Lung (tissue), 16 donors: ENCODE data around the gene SPPL2C. TPM values are rescaled to one million over a fixed set of nuclear protein-coding genes. Genes with fewer than 3 reads are reported as not detected.

Source experiments
- ATAC-seq: fragments of 200-7000 bp; cut with Tn5 transposase; one replicate; pipeline ENCODE4 v1.9.1; 2020; ENCODE audit warnings: moderate number of reproducible peaks; ENCODE audit not compliant: insufficient read depth, low FRiP score
- DNase-seq, 3 donors: peaks; one replicate each; pipeline ENCODE4 v3.0.0-alpha.2; 2013 to 2017
- H3K27ac ChIP-seq, 2 donors: one replicate each; pipeline ENCODE4 v1.5.1; 2013; ENCODE audit warnings: mild to moderate bottlenecking in 2 of 2, moderate library complexity in 2 of 2, control low read depth in 1 of 2, inconsistent platforms in 1 of 2, low read depth in 1 of 2, low read length in 1 of 2
- H3K27me3 ChIP-seq, 3 donors: one replicate each; pipeline ENCODE4 v1.5.1; 2013; ENCODE audit warnings: low read length in 2 of 3; ENCODE audit not compliant: control insufficient read depth in 3 of 3, insufficient read depth in 3 of 3
- H3K36me3 ChIP-seq, 4 donors: one replicate each; pipeline ENCODE4 v1.5.1; 2013; ENCODE audit warnings: low read length in 4 of 4, mild to moderate bottlenecking in 1 of 4, moderate library complexity in 1 of 4; ENCODE audit not compliant: control insufficient read depth in 4 of 4, insufficient read depth in 4 of 4
- H3K4me1 ChIP-seq, 5 donors: one replicate each; pipeline ENCODE4 v1.5.1; 2013; ENCODE audit warnings: low read length in 5 of 5, mild to moderate bottlenecking in 2 of 5, moderate library complexity in 1 of 5; ENCODE audit not compliant: control insufficient read depth in 5 of 5, insufficient read depth in 5 of 5
- H3K4me3 ChIP-seq: one replicate; pipeline ENCODE4 v1.5.1; 2013; ENCODE audit warnings: mild to moderate bottlenecking, control low read depth, moderate library complexity
- H3K9ac ChIP-seq, 2 donors: one replicate each; pipeline ENCODE4 v1.5.1; 2013; ENCODE audit warnings: low read length in 2 of 2, control low read depth in 1 of 2; ENCODE audit not compliant: insufficient read depth in 1 of 2
- H3K9me3 ChIP-seq, 4 donors: one replicate each; pipeline ENCODE4 v1.5.1; 2013; ENCODE audit warnings: low read length in 3 of 4, mild to moderate bottlenecking in 1 of 4, moderate library complexity in 1 of 4; ENCODE audit not compliant: control insufficient read depth in 4 of 4, insufficient read depth in 3 of 4
- CTCF ChIP-seq: IDR thresholded peaks from 2 replicates; pipeline ENCODE4 v1.5.1; 2012; ENCODE audit warnings: mild to moderate bottlenecking; ENCODE audit errors: control extremely low read depth, extremely low read depth
- WGBS, 2 donors: extraction: QIAGEN DNeasy Blood & Tissue Kit; methylation state at CpG; one replicate each; pipeline ENCODE4 v1.1.7; 2013; 5-methylcytosine and 5-hydroxymethylcytosine counted together
- long read RNA-seq, 5 donors: transcript quantifications; one replicate each; lab custom pipeline, GENCODE V29; 2026
- polyA plus RNA-seq, 2 donors: library from polyadenylated mRNA; stranded (reverse); fragments of 200-250 nt; gene quantifications; one replicate each; pipeline ENCODE4 v1.2.1, GENCODE V29; 2013
- total RNA-seq, 2 donors: library from RNA; depleted of rRNA in 1 of 2; stranded (reverse); fragments of >200 nt in 1 of 2; gene quantifications; one replicate each; pipeline ENCODE4 v1.2.1, GENCODE V29; 2014 to 2021
- donor health status: control.
- donor health status: control.
- donor health status: Bipolar disorder and iron deficiency.
- donor health status: healthy.
- donor health status: DM: yes; HTN: yes; CAD: no.

Gene SPPL2C
- total RNA-seq (not detected), polyA plus RNA-seq (not detected)
- long read RNA-seq, donor 1, result 0 reads
- long read RNA-seq, donor 2, result 0 reads
- long read RNA-seq, donor 3, result 0 reads
- long read RNA-seq, donor 4, result 0 reads
- long read RNA-seq, donor 5, result 0 reads

GRCh38 chr17:45844695-45845375 lies at the start of gene SPPL2C:
Gene SPPL2C, plus strand, starts transcription at chr17:45844881. Its CDS starts 26 bp downstream, at chr17:45844907.
- no peak for ATAC-seq
- no peak for TF ChIP-seq CTCF
- DNase-seq, result no peak
- Histone ChIP-seq H3K4me1 (no peaks in the 10 kb centered on the region), H3K9me3 (no peaks in the 10 kb centered on the region), H3K27me3 (no peaks in the 10 kb centered on the region), H3K36me3 (no peaks in the 10 kb centered on the region), H3K27ac (no peak within 1 kb of the TSS), H3K4me3 (no peak within 1 kb of the TSS), H3K9ac (no peak within 1 kb of the TSS)
- WGBS, 2 donors, result 83 to 86% methylated on average over 24 to 25 of the region's 25 CpGs

GRCh38 chr17:45800816-45801215 lies 43.9 kb upstream of the SPPL2C start:
- Histone ChIP-seq H3K36me3 (no peaks in the 10 kb centered on the region), H3K27me3 (peaks cover 0 to 19% (median 8%) of the 10 kb centered on the region in 3 donors), H3K9ac (no peak overlapping the region), H3K4me3 (no peak overlapping the region), H3K27ac (no peak overlapping the region), H3K4me1 (no peaks in the 10 kb centered on the region), H3K9me3 (peaks cover 0 to 2% (median 0%) of the 10 kb centered on the region in 4 donors)
- DNase-seq, result no peak
- TF ChIP-seq CTCF, result no peak
- WGBS, 2 donors, result 34 to 48% methylated on average over 2 of the region's 2 CpGs
- ATAC-seq, result no peak

GRCh38 chr17:45801421-45801820 lies 43.3 kb upstream of the SPPL2C start:
- Histone ChIP-seq H3K4me1 (no peaks in the 10 kb centered on the region), H3K4me3 (no peak overlapping the region), H3K9ac (no peak overlapping the region), H3K27me3 (peaks cover 0 to 19% (median 11%) of the 10 kb centered on the region in 3 donors), H3K9me3 (peaks cover 0 to 2% (median 0%) of the 10 kb centered on the region in 4 donors), H3K27ac (no peak overlapping the region), H3K36me3 (no peaks in the 10 kb centered on the region)
- TF ChIP-seq CTCF, result no peak
- 70 to 84% methylated on average over 8 of the region's 8 CpGs for WGBS, 2 donors
- ATAC-seq (no peak), DNase-seq (no peak)

- no peaks in the 10 kb centered on the region for H3K36me3 ChIP-seq
- H3K9me3 ChIP-seq, result no peaks in the 10 kb centered on the region
- H3K4me1 ChIP-seq, result no peaks in the 10 kb centered on the region
- H3K27ac ChIP-seq, result no peak overlapping the region
- no peak for ATAC-seq
- 80 to 88% methylated on average over 1 of the region's 1 CpG for WGBS, 2 donors
- H3K9ac ChIP-seq, result no peak overlapping the region
- TF ChIP-seq CTCF, result no peak
- no peak overlapping the region for H3K4me3 ChIP-seq
- peaks cover 0 to 17% (median 2%) of the 10 kb centered on the region in 3 donors for H3K27me3 ChIP-seq
- DNase-seq, result no peak
Measured at GRCh38 chr17:45808845-45809244, 35.8 kb upstream of the SPPL2C start.
